Measurements from ENCODE around the gene PLEKHA8.

- no peak for TF ChIP-seq EZH2 (IDR thresholded peaks at IDR 0.05; ENCODE audit: insufficient read depth, poor library complexity, severe bottlenecking)
- TF ChIP-seq EZH2phosphoT487 (IDR thresholded peaks at IDR 0.05; ENCODE audit: insufficient read depth, low read depth): no peak
These were observed 1.8 kb upstream of the PLEKHA8 start, which contains the start of gene FKBP14 for GRCh38 chr7:30026229-30027064.
